GM03348 (cell line): Measurements from ENCODE around the gene TPCN1.

Source experiments
- DNase-seq: peaks from one replicate; pipeline ENCODE4 v3.0.0; 2012; ENCODE audit warnings: low spot score

The TPCN1 gene

GRCh38 chr12:113310489-113310888, 89.2 kb downstream of the TPCN1 start:
- no peak for DNase-seq

GRCh38 chr12:113314121-113314529, 92.9 kb downstream of the TPCN1 start:
- peak; percentile 29 for DNase-seq

- no peak for DNase-seq
Measured at GRCh38 chr12:113315358-113315757, 94.1 kb downstream of the TPCN1 start.

GRCh38 chr12:113316155-113316554, 94.9 kb downstream of the TPCN1 start:
- DNase-seq: no peak

- no peak for DNase-seq
Measured at GRCh38 chr12:113317122-113317521, 95.9 kb downstream of the TPCN1 start.

- no peak for DNase-seq
Measured at GRCh38 chr12:113318046-113318656, 96.9 kb downstream of the TPCN1 start.

- DNase-seq: no peak
Measured at GRCh38 chr12:113318900-113319628, 97.8 kb downstream of the TPCN1 start.

GRCh38 chr12:113320401-113320800, 99.1 kb downstream of the TPCN1 start:
- no peak for DNase-seq

- DNase-seq: peak; percentile 65
Measured at GRCh38 chr12:113322343-113322742, 101.1 kb downstream of the TPCN1 start.

GRCh38 chr12:113325916-113326315, 104.7 kb downstream of the TPCN1 start:
- DNase-seq: peak; percentile 70

GRCh38 chr12:113326775-113327395, 105.6 kb downstream of the TPCN1 start:
- no peak for DNase-seq

- no peak for DNase-seq
Measured at GRCh38 chr12:113328368-113328889, 107.2 kb downstream of the TPCN1 start.

GRCh38 chr12:113329022-113329790, 107.9 kb downstream of the TPCN1 start:
- no peak for DNase-seq

GRCh38 chr12:113329791-113330417, 108.6 kb downstream of the TPCN1 start:
- no peak for DNase-seq

GRCh38 chr12:113330505-113330904, 109.2 kb downstream of the TPCN1 start:
- no peak for DNase-seq

- DNase-seq: no peak
Measured at GRCh38 chr12:113332688-113333417, 111.6 kb downstream of the TPCN1 start.

GRCh38 chr12:113333418-113333750, 112.1 kb downstream of the TPCN1 start:
- no peak for DNase-seq

- DNase-seq: no peak
Measured at GRCh38 chr12:113333877-113334785, 112.9 kb downstream of the TPCN1 start.

GRCh38 chr12:113334786-113335539, 113.7 kb downstream of the TPCN1 start, which contains the start of gene SLC8B1:
Gene SLC8B1, minus strand, starts transcription at chr12:113335109. Its CDS starts 2,231 bp downstream, at chr12:113332878.
- DNase-seq: peak; percentile 99
